HG03139 (cell line): ENCODE results near the gene ZBTB12.
"Not testable (repeated sequence)": the region's sequence is repeated elsewhere in the genome, so short reads cannot be mapped to it uniquely, and the experiment has no call there.

Experiments used
- ATAC-seq: cut with Tn5 transposase; IDR thresholded peaks from one replicate; pipeline ENCODE4 v1.9.1; 2021; ENCODE audit not compliant: unreplicated experiment

The ZBTB12 gene, protein sequence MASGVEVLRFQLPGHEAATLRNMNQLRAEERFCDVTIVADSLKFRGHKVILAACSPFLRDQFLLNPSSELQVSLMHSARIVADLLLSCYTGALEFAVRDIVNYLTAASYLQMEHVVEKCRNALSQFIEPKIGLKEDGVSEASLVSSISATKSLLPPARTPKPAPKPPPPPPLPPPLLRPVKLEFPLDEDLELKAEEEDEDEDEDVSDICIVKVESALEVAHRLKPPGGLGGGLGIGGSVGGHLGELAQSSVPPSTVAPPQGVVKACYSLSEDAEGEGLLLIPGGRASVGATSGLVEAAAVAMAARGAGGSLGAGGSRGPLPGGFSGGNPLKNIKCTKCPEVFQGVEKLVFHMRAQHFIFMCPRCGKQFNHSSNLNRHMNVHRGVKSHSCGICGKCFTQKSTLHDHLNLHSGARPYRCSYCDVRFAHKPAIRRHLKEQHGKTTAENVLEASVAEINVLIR

DNA sequence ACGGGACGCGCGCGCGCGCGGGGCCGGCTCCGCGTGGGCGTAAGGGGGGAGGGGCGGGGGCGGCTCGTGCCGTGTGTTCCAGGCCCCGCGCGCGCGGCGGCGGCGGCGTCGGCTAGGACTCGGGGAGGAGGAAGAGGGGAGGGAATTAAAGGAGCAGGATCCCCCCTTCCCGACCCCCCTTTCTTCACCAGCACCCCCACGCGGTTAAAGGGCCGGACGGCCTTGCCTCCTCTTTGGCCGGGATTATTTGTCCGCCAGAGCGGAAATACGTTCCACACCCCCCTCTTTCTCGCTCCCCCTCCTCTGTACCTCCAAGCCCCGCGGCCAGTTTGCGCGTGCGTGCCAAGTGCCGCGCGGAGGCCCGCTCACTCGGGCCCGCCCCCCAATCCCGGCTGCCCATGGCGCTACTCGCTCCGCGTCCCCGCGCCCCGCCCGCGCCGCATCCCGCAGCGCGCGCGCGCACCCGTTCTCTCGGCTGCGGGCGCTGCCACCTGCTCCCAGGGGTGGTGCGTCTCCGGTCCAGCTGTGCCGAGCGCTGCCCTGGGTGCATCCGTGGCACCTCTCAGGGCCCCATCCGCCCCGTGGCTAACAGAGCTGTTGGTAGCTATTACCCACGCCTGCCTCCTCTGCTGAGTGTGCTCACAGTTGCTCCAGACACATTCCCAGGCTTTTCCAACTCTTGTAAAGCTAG is at the start of gene ZBTB12:
Gene ZBTB12 (minus strand): TSS at position 134 of the 691 bp plus-strand sequence. CDS start 781 bp downstream, outside the sequence.
- no peak for ATAC-seq

DNA sequence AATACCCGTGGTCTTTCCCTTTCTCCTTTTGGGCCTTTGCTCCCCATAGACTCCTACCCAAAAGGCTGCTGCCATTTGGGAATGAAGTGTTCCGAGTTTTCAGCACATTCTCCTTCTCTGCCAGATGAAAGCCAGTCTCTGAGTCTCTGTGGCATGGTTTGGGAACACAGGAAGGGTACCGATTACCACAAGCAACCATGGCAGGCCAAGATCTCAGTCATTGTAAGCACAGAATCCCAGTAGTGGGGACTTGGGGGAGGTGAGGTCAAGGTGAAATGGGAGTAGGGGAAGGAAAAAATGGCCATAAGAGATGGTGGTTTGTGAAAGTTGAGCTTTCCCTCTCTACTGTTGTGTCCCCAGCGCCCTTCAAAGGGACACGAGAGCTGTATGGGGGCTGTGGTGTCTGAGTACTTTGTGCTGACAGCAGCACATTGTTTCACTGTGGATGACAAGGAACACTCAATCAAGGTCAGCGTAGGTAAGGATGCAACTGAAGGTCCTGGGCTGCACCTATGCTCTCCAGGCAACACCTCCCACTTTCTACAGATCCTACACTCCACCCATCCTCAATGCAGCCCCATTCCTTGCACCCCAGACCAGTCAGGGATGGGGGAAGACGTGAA is 48.2 kb upstream of the ZBTB12 start:
- ATAC-seq: no peak

DNA sequence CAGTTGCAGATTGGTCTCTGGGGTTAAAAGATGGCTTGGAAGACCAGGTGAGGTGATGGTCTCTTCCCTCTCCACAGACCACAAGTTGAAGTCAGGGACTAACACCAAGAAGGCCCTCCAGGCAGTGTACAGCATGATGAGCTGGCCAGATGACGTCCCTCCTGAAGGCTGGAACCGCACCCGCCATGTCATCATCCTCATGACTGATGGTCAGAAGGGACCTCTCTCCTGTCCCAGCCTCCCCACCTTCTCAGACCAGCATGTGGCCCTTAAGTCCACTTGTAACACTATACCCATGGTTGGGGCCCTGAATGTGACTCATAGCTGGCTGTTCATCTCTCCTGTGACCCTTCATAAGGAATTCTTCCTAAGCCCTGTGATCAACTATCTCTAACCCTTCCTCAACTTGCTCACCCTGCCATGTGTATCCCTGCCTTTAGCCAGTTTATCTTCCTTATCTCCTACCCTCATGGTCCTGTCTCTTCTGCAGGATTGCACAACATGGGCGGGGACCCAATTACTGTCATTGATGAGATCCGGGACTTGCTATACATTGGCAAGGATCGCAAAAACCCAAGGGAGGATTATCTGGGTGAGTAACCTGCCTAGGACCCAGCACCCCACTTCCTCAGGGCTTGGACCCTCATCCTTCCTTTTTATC is 47.0 kb upstream of the ZBTB12 start:
- no peak for ATAC-seq

DNA sequence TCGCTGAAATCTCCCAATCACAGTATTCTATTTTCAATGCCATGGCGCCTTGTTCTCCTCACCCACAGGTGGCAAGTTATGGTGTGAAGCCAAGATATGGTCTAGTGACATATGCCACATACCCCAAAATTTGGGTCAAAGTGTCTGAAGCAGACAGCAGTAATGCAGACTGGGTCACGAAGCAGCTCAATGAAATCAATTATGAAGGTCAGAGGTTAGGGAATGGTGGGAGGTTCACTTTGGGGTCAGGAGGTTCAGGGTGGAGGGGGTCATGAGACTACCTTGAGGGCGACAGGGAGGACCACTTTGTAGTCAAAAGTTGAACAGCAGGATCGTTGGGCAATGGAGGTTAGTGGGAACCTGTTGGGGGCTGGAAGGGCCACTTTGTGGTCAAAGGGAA is 46.4 kb upstream of the ZBTB12 start:
- ATAC-seq: no peak

DNA sequence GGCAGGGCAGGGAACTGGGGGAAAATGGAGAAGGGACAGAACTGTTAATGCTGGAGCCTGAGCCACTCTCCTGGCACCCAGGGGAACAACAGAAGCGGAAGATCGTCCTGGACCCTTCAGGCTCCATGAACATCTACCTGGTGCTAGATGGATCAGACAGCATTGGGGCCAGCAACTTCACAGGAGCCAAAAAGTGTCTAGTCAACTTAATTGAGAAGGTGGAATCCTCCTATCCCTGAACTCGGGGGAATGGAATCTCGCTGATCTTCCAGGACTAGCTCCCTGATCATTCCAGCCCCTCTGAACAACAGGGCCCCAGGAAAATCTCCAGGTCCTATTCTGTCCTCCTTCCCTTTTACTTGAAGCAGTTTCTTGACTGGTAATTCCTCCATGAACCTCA is 46.0 kb upstream of the ZBTB12 start:
- no peak for ATAC-seq

DNA sequence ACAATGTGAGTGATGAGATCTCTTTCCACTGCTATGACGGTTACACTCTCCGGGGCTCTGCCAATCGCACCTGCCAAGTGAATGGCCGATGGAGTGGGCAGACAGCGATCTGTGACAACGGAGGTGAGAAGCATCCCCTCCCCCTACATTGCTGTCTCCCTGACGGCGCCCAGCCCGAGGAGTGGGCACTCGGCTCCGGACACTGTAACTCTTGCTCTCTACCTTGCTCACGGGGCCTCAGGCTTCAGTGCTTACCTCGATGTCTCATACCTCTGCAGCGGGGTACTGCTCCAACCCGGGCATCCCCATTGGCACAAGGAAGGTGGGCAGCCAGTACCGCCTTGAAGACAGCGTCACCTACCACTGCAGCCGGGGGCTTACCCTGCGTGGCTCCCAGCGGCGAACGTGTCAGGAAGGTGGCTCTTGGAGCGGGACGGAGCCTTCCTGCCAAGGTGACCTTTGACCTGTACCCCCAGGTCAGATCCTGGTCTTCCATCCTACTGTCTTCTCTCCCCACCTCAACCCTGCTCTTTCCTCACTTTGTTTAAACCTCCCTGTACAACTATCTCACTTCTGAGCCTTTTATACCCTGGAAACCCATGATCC is 45.3 kb upstream of the ZBTB12 start:
- no peak for ATAC-seq

DNA sequence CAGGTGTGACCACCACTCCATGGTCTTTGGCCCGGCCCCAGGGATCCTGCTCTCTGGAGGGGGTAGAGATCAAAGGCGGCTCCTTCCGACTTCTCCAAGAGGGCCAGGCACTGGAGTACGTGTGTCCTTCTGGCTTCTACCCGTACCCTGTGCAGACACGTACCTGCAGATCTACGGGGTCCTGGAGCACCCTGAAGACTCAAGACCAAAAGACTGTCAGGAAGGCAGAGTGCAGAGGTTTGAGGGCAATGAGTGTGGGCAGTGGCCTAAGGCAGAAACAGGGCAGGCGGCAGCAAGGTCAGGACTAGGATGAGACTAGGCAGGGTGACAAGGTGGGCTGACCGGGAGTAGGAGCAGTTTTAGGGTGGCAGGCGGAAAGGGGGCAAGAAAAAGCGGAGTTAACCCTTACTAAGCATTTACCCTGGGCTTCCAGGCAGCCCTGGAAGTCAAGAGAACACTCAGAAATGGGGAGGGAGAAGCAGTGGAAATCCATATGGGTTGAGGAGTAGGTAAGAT is 44.5 kb upstream of the ZBTB12 start:
- no peak for ATAC-seq

DNA sequence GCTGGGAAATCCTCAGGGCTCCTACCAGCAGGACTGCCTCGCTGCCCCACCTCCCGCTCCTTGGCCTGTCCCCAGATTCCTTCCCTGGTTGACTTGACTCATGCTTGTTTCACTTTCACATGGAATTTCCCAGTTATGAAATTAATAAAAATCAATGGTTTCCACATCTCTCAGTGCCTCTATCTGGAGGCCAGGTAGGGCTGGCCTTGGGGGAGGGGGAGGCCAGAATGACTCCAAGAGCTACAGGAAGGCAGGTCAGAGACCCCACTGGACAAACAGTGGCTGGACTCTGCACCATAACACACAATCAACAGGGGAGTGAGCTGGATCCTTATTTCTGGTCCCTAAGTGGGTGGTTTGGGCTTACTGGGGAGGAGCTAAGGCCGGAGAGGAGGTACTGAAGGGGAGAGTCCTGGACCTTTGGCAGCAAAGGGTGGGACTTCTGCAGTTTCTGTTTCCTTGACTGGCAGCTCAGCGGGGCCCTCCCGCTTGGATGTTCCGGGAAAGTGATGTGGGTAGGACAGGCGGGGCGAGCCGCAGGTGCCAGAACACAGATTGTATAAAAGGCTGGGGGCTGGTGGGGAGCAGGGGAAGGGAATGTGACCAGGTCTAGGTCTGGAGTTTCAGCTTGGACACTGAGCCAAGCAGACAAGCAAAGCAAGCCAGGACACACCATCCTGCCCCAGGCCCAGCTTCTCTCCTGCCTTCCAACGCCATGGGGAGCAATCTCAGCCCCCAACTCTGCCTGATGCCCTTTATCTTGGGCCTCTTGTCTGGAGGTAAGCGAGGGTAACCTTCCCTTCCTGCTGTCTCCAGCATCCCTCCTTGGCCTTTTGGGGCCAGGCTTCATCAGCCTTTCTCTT is 43.9 kb upstream of the ZBTB12 start, which contains the start of gene CFB:
Gene CFB (plus strand): TSS at position 589 of the 863 bp plus-strand sequence. CDS start 127 bp downstream, at position 716.
- no peak for ATAC-seq

DNA sequence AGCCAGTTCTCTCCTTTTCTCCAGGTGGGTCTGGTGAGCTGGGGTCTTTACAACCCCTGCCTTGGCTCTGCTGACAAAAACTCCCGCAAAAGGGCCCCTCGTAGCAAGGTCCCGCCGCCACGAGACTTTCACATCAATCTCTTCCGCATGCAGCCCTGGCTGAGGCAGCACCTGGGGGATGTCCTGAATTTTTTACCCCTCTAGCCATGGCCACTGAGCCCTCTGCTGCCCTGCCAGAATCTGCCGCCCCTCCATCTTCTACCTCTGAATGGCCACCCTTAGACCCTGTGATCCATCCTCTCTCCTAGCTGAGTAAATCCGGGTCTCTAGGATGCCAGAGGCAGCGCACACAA is 43.2 kb upstream of the ZBTB12 start:
- no peak for ATAC-seq

DNA sequence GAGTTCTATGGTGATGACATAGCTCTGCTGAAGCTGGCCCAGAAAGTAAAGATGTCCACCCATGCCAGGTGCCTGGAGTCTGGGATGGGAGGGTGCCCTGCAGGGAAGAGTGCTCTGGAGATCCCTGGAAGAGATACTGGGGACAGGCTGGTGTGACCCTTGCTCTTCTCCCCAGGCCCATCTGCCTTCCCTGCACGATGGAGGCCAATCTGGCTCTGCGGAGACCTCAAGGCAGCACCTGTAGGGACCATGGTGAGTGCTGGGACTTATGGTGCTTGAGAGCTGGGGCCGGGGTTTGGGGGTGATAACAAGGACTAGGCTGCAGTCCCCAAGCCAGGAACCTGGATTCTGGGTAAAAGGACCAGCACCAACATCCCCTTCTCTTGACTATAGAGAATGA is 41.9 kb upstream of the ZBTB12 start:
- no peak for ATAC-seq

DNA sequence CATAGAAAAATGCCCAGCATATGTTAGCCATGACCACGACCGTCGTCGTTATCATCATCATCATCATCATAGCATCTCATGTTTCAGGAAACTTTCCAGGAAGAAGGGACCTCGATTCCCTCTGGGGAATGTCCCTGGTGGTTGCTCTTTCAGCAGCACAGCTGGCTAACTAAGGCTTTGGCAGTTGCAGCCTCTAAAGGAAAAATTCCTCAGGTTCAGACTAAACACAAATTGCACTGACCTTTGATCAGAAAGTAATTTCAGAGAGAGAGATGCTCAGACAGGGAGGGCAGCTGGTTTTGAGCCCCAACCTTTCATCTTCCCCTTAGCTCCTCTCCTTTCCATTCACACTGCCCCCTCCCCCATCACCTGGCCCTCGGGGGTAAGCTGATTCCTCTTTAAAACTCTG is 38.4 kb upstream of the ZBTB12 start:
- ATAC-seq: no peak

DNA sequence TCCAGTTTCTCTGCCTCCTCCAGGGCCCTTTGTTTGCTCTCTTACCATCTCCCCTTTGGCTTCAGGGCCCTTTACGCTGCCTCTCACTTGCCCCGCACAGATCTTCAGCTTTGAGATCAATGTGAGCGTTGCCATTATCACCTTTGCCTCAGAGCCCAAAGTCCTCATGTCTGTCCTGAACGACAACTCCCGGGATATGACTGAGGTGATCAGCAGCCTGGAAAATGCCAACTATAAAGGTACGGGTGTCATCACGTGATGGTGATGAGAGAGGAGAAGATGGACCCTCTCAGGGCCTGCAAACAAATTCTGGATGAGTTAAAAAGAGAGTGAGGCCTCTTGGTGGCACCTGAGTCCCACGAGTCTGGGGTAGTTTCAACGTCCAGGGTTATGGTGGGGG is 33.9 kb upstream of the ZBTB12 start:
- ATAC-seq: no peak

DNA sequence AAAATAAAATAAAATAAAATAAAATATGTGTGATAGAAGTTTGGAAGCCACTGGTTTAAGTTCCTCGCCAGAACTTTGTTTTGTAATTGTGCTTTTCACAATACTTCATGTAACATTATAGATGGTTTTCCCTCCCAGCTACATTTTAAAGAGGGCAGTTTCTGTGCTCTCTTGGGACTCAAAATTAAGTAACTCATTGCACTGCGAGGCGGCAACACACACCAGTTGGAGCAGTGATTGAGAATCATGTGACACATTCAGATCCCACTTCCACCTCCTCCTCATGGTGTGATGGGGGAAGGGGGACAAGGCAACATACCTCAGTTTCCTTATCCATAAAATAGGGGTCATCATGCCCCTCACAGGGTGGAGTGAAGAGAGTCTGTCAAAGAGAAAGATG is 33.1 kb upstream of the ZBTB12 start:
- no peak for ATAC-seq

DNA sequence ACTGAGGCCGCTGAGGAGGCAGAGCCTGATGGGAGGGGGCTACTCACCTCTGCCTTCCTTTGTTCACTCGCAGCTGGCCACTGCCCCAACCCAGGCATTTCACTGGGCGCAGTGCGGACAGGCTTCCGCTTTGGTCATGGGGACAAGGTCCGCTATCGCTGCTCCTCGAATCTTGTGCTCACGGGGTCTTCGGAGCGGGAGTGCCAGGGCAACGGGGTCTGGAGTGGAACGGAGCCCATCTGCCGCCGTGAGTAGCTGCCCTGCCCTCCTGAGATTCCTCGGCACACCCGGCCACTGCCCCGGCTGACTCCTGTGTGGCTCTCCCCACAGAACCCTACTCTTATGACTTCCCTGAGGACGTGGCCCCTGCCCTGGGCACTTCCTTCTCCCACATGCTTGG is 31.7 kb upstream of the ZBTB12 start:
- no peak for ATAC-seq

DNA sequence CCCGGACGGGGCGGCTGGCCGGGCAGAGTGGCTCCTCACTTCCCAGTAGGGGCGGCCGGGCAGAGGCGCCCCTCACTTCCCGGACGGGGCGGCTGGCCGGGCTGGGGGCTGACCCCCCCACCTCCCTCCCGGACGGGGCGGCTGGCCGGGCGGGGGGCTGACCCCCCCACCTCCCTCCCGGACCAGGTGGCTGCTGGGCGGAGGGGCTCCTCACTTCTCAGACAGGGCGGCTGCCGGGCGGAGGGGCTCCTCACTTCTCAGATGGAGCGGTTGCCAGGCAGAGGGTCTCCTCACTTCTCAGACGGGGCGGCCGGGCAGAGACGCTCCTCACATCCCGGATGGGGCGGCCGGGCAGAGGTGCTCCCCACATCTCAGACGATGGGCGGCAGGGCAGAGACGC is 30.3 kb upstream of the ZBTB12 start:
- ATAC-seq: not testable (repeated sequence)

DNA sequence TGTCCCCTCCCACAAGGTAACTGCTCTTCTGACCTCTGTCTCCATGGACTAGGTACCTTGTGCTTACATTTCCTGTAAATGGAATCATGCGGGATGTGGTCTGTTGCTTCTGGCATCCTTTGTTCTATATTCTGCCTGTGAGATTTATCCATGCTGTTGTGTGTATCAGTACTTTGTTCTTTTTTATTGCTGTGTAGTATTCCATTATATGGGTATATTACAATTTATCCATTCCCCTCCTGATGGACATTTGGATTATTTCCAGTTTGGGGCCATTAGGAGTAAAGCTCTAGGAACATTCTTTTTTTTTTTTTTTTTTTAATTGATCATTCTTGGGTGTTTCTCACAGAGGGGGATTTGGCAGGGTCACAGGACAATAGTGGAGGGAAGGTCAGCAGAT is 29.1 kb upstream of the ZBTB12 start:
- ATAC-seq: no peak

DNA sequence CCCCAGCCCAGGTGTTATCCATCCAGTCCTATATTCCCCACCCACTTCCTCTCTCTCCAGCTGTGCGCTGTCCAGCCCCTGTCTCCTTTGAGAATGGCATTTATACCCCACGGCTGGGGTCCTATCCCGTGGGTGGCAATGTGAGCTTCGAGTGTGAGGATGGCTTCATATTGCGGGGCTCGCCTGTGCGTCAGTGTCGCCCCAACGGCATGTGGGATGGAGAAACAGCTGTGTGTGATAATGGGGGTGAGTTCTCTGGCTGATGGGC is 26.7 kb upstream of the ZBTB12 start:
- no peak for ATAC-seq

DNA sequence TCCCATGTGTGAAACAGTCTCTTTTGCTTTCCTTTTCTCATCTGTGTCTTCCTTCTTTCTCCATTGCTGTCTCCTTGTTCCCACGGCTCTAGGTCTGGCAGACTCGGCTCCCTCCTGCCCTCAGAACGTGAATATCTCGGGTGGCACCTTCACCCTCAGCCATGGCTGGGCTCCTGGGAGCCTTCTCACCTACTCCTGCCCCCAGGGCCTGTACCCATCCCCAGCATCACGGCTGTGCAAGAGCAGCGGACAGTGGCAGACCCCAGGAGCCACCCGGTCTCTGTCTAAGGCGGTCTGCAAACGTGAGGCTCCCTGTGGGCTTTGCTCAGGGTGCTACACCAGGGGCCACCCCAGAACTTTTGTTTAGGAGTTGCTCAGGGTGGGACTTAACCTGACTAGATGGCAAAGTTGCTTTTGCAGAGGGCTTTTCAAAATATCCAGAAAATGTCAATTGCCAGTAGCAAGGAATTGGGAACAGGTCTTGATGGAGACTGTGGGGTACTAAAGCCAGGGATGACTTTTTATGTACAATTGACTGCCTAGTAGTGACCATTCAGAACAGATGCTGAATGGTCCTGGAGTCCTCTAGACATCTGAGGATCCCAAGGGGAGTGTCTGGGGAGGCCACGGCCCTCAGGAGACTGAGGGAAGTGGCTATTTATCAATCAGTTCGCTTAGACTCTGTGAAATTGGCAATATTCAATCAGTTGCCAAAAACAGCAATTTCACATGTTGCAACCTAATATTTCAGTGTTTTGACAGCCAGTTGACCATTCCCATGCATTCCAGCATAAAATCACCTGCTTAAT is 26.2 kb upstream of the ZBTB12 start:
- ATAC-seq: no peak

DNA sequence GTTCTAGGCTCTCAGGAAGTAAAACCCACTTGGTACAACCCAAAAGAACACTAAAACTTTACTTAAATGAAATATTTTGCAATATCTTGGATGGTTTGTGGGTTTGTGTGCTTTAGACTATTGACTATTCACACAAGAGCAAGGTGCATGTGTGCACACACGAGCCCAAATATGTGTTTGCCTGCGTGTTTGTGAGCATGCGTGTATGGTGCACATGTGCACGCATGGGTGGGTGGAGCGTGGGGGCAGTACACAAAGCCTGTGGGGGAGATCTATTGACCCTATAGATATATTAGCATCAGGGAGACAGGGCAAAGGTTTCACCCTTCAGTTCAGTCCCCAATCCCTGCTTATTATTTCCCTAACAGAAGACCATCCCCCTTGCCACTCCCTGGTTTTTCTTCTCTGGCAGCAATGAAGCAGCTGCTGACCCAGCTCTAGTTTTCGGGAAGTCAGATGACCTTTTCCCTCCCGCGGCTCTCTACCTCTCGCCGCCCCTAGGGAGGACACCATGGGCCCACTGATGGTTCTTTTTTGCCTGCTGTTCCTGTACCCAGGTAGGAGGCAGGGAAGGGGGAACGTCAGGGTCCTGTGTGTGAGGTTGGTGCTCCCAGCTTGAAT is 25.5 kb upstream of the ZBTB12 start, which contains the start of gene C2:
Gene C2 (plus strand): TSS at position 476 of the 621 bp plus-strand sequence. CDS start 36 bp downstream, at position 512.
- no peak for ATAC-seq
